DOHH2 (cell line): ENCODE data around the gene FBRSL1.

Experiments
- CTCF ChIP-seq: fragments of 200-600 bp; sonication (generic); IDR thresholded peaks from one replicate; pipeline ENCODE4 v1.5.1; 2014; ENCODE audit warnings: antibody characterized with exemption, mild to moderate bottlenecking, low read depth, low read length; ENCODE audit not compliant: poor library complexity, severe bottlenecking
- EZH2phosphoT487 ChIP-seq: fragments of 200-600 bp; sonication (generic); IDR thresholded peaks from 2 replicates; pipeline ENCODE4 v1.6.1; 2017; ENCODE audit warnings: borderline replicate concordance, mild to moderate bottlenecking, antibody characterized with exemption, low read length, moderate library complexity, mixed read lengths

GRCh38 chr12:132467511-132467910 is 22.4 kb upstream of the FBRSL1 start:
- TF ChIP-seq CTCF (no peak), EZH2phosphoT487 (no peak)
